Activated CD4-positive, alpha-beta memory T cell treated with anti-CD3 and anti-CD28 coated beads for 36 hours (primary cell): Measurements from ENCODE around the gene SKOR2. TPM values are rescaled to one million over a fixed set of nuclear protein-coding genes. Genes with fewer than 3 reads are reported as not detected.

ENCODE experiments used
- CTCF ChIA-PET: fragments of 350-600 bp; sonication (Branson Sonifier 250); formaldehyde crosslinking; loops from one replicate; lab custom pipeline; 2021; ENCODE audit warnings: antibody characterized with exemption, inconsistent platforms; lab: Charles Lee
- POLR2A ChIA-PET: fragments of 350-600 bp; sonication (Branson Sonifier 250); formaldehyde crosslinking; loops from one replicate; lab custom pipeline; 2021; ENCODE audit warnings: antibody characterized with exemption; lab: Charles Lee
- DNase-seq: peaks from one replicate; pipeline ENCODE4 v3.0.0-alpha.2; 2020
- H3K27ac Mint-ChIP-seq: one replicate; pipeline ENCODE4 v1.8.0; 2021; ENCODE audit warnings: mixed read lengths
- H3K27me3 Mint-ChIP-seq: one replicate; pipeline ENCODE4 v1.8.0; 2021; ENCODE audit warnings: mixed read lengths
- H3K36me3 Mint-ChIP-seq: one replicate; pipeline ENCODE4 v1.8.0; 2021; ENCODE audit warnings: mixed read lengths
- H3K4me1 Mint-ChIP-seq: one replicate; pipeline ENCODE4 v1.8.0; 2021; ENCODE audit warnings: low read depth, mixed read lengths
- H3K4me3 Mint-ChIP-seq: one replicate; pipeline ENCODE4 v1.8.0; 2021; ENCODE audit warnings: mild to moderate bottlenecking, mixed read lengths
- H3K9me3 Mint-ChIP-seq: one replicate; pipeline ENCODE4 v1.8.0; 2021; ENCODE audit warnings: mixed read lengths
- intact Hi-C: fragments of 100-400 bp; cut with micrococcal nuclease; formaldehyde crosslinking; loops from one replicate; pipeline ENCODE4 v1.15.1; 2023
- total RNA-seq, 2 experiments: library from RNA; stranded (reverse); gene quantifications; one replicate each; pipeline ENCODE4 v1.2.3, GENCODE V29; 2021

The SKOR2 gene
- total RNA-seq, 2 experiments from 2014 or later: not detected

DNA sequence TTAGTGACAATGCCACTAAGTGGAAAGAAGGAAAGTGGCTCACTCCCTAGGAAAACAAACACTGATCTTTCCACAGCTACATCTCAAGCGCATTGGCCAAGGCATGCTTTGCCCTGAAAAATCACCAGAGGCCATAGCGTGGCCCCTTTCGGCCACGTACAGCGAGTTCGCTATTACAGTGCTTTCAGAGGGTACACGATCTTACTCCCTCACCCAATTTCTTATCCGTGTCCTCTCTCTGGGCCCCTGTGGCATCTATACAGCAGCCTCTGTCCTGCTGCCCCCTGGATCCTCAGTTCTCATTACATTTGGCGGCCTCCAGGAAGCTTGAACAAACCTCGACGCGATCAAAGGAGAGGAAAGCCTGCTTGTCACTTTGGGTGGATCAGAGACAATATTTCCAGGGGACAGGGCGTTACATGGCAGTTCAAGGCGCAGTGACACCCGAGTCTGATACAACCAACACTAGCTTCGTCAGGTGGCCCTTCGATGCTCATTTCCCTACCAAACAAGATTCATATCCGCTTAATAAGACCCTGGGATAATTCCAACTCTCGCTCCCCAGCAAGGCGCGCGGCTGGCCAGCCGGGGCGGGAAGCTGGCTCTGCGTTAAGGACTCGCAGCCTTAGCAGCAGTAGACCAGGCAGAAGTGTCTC is 941 bp downstream of the SKOR2 start:
- H3K4me3 Mint-ChIP-seq: no peak overlapping the region
- ChIA-PET POLR2A (no interaction called here), CTCF (no interaction called here)
- peaks cover 12% of the 10 kb centered on the region for H3K36me3 Mint-ChIP-seq
- intact Hi-C loops: no loop called here
- peaks cover 14% of the 10 kb centered on the region for H3K4me1 Mint-ChIP-seq
- no peak for DNase-seq
- H3K9me3 Mint-ChIP-seq: no peaks in the 10 kb centered on the region
- no peak overlapping the region for H3K27ac Mint-ChIP-seq
- H3K27me3 Mint-ChIP-seq: peaks cover 68% of the 10 kb centered on the region

DNA sequence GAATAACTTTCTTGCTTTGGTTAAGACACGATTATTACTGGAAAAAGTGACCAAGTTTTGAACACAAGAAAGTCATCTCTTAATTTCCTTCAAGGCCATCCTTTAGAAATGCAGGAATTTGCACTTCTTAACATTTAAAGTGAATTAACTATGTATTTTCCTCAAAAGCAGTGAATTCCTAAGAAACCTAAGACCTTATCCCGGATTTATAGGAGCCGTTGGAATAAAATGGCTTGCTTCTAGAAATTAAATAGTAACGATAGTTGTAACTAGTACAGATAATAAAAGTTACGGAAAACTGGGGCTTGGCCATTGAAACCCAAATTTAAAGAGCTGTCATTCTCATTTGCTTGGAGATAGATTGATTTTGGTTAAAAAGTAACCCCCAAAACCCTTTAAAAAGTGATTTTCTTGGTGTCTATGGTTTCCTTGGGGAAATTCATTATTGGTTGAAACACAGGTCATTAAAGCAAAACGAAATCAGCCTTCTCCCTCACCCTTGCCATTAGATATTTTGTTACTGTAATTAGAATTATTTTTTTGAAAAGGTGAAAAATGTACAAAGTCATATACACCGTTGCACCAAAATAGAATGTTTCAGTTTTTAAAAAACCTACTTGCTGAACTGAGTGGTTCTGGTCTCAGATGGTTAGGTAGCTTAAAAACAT is 2.0 kb downstream of the SKOR2 start:
- no peak for DNase-seq
- Mint-ChIP-seq H3K4me1 (peaks cover 14% of the 10 kb centered on the region), H3K27ac (no peak overlapping the region), H3K9me3 (no peaks in the 10 kb centered on the region), H3K27me3 (peaks cover 68% of the 10 kb centered on the region), H3K36me3 (peaks cover 8% of the 10 kb centered on the region), H3K4me3 (no peak overlapping the region)
- intact Hi-C loops: no loop called here
- POLR2A ChIA-PET: no interaction called here
- CTCF ChIA-PET: no interaction called here

DNA sequence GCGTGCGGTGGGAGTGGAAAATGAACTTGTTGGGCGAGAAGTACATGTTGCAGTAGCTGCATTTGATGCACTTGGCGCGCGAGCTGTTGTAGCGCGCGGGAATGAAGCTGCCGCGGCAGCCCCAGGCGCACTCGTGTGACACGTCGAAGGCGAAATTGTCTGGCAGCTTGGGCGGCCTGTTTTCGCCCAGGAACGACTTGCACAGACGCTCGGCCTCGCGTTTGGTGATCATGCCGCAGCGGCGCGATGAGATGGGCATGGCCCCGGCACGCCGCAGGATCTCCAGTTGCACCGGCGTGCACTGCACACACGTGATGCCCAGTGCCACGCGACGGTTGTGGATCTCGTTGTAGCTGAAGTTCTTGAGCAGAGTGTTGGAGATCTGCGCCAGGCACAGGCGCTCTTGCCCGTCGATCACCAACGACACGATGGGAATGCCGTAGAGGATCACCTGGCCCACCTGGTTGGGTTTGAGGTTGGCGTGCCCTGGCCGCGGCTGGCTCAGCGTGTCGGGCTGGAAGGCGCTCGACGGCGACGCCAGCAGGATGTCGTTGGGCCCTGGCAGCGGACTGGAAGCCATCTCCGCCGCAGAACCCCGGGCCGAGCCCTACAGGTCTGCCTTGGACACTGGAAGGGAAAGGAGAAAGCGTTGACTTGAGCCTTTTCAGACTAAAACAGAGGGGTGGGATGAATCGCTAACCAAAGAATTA is 2.7 kb downstream of the SKOR2 start:
- DNase-seq: no peak
- Mint-ChIP-seq H3K27me3 (peaks cover 68% of the 10 kb centered on the region), H3K36me3 (peaks cover 8% of the 10 kb centered on the region), H3K4me3 (peak overlapping the region; percentile 18), H3K27ac (peak overlapping the region; percentile 25), H3K4me1 (peaks cover 14% of the 10 kb centered on the region), H3K9me3 (no peaks in the 10 kb centered on the region)
- intact Hi-C loops: no loop called here
- CTCF ChIA-PET: interaction anchor here (2.3 kb wide), 1 partner anchor 13 kb away, joined by 7 read pairs; no protein-coding TSS in a partner anchor
- POLR2A ChIA-PET: no interaction called here

DNA sequence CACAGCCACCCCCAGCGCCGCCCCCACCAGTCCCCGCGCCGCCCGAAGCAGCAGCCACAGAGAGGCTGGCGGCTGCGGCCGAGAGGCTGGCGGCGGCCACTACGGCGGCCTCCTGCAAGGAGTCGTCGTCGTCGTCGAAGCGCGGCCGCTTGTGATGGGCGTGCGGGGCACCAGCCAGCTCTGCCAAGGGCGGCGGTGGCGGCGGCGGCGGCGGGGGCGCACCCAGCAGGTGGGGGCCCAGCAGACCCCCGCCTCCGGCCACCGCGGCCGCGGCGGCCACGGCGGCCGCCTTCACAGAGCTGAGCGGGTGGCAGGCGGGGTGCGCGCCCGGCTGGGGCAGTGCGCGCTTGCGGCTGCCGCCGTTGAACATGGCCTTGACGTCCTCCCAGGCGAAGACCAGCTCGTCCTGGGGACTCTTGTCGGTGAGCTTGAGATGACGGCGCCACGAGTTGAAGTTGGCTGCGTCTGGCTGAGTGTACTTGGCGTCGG is 3.3 kb downstream of the SKOR2 start:
- ChIA-PET POLR2A (no interaction called here), CTCF (interaction anchor here (2.3 kb wide), 1 partner anchor 14 kb away, joined by 7 read pairs; no protein-coding TSS in a partner anchor)
- H3K9me3 Mint-ChIP-seq: no peaks in the 10 kb centered on the region
- peaks cover 62% of the 10 kb centered on the region for H3K27me3 Mint-ChIP-seq
- intact Hi-C loops: no loop called here
- peaks cover 14% of the 10 kb centered on the region for H3K4me1 Mint-ChIP-seq
- no peak for DNase-seq
- peak overlapping the region; percentile 25 for H3K27ac Mint-ChIP-seq
- H3K4me3 Mint-ChIP-seq: peak overlapping the region; percentile 18
- H3K36me3 Mint-ChIP-seq: peaks cover 8% of the 10 kb centered on the region

DNA sequence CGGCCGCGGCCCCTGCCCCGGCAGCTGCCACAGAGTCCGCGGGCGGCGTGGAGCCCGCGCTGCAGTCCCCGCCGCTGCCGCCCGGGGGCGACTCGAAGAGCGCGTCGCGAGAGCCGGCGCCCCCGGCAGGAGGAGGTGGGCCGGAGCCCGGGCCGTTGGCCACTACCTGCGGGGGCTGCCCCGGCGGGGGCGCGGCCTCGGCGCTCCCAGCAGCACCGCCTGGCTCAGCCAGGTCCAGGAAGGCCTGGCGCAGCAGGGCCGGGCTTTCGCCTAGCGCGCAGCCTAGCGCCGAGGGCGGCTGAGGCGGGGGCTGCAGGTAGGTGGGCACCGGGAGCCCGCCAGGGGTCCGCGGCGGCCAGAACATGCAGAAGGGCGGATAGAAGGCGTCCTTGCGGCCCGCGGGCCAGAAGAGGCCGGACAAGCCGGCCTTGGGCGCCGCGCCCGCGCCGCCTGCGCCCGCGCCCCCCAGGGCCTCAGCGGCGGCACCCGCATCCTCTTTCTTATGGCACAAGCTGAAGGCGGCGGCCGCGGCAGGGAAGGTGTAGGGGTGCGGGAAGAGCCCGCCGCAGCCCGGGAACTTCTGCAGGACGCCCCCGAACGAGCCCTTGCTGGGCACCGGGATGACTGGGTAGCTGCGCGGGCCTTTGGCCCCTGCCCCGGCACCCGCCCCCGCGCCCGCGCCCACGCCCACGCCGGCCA is 3.9 kb downstream of the SKOR2 start:
- H3K36me3 Mint-ChIP-seq: peaks cover 8% of the 10 kb centered on the region
- ChIA-PET POLR2A (interaction anchor here (0.6 kb wide), 1 partner anchor 656 kb away, joined by 3 read pairs; no protein-coding TSS in a partner anchor), CTCF (interaction anchor here (0.7 to 2.3 kb wide), 2 partner anchors 11 to 14 kb away, joined by 3 to 7 read pairs; no protein-coding TSS in a partner anchor)
- H3K9me3 Mint-ChIP-seq: no peaks in the 10 kb centered on the region
- intact Hi-C loops: no loop called here
- no peak overlapping the region for H3K27ac Mint-ChIP-seq
- no peak for DNase-seq
- no peak overlapping the region for H3K4me3 Mint-ChIP-seq
- peaks cover 59% of the 10 kb centered on the region for H3K27me3 Mint-ChIP-seq
- H3K4me1 Mint-ChIP-seq: peaks cover 14% of the 10 kb centered on the region

DNA sequence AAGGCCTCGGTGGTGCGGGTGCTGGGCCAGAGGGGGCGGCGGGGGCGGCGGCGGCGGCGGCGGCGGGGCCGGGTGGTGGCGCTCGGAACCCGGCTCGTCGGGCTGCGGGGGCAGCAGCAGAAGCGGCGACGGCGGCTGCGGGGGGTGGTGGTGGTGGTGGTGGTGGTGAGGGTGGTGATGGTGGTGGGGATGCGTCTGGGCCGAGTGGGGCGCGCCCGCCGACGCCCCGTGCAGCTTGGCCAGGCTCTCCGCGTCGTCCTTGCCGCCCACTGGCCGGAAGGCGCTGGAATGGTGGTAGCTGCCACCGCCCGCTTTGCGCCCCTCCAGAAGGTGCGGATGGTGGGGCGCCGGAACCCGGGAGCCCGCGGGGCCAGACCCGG is 4.4 kb downstream of the SKOR2 start:
- H3K4me1 Mint-ChIP-seq: peaks cover 14% of the 10 kb centered on the region
- ChIA-PET CTCF (interaction anchor here (0.6 to 2.3 kb wide), 3 partner anchors 10 to 32 kb away, joined by 3 to 7 read pairs (median 3); no protein-coding TSS in a partner anchor), POLR2A (no interaction called here)
- no peak overlapping the region for H3K27ac Mint-ChIP-seq
- intact Hi-C loops: no loop called here
- DNase-seq: no peak
- H3K4me3 Mint-ChIP-seq: no peak overlapping the region
- H3K36me3 Mint-ChIP-seq: peaks cover 8% of the 10 kb centered on the region
- H3K9me3 Mint-ChIP-seq: no peaks in the 10 kb centered on the region
- H3K27me3 Mint-ChIP-seq: peaks cover 53% of the 10 kb centered on the region

DNA sequence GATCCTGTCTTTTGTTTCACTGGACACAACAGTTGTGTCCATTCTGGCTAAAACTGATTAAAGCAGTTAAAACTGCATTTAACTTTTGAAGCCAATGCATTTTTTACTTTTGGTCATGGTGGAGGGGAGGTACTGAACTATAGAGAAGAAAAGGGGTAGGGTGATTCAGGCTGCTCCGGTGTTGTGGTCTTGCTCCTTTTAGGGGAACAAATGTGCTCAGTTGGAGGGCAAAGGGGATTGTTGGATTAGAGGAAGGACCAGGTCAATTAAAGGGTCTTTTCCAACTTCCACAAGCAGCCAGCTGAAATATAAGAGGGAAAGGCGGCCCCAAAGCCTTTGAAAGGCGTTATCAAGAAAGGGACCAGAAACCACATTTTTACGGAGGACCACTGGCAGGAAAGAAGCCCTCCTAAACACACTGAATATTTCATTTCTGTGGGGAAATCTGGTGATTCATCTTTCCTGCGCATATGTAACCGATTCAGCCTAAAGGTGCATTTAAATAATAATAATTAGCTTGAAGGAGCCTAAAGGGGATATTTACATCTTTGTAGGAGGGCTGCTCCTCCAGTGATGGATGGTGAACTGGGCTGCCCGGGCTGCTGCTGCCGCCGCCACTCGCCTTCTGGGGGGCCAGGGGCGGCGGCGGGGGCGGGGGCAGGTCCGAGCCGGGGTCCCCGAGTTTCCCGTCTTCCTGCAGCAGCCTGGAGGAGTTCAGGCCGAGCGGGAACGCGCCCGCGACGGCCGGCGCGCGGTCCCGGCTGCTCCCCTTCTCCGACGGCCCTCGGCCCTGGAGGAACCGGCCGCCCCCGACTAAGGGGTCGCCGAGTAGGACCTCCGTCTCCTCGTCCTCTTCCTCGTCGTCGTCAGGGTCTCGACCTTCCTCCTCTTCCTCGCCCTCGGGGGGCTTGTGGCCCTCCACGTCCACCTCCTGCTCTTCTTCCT is 5.2 kb downstream of the SKOR2 start:
- ChIA-PET CTCF (interaction anchor here (0.6 to 2.3 kb wide), 3 partner anchors 10 to 32 kb away, joined by 3 to 7 read pairs (median 3); no protein-coding TSS in a partner anchor), POLR2A (no interaction called here)
- H3K27ac Mint-ChIP-seq: no peak overlapping the region
- H3K4me3 Mint-ChIP-seq: no peak overlapping the region
- H3K9me3 Mint-ChIP-seq: no peaks in the 10 kb centered on the region
- H3K36me3 Mint-ChIP-seq: peaks cover 8% of the 10 kb centered on the region
- H3K4me1 Mint-ChIP-seq: peaks cover 11% of the 10 kb centered on the region
- no peak for DNase-seq
- H3K27me3 Mint-ChIP-seq: peaks cover 50% of the 10 kb centered on the region
- intact Hi-C loops: no loop called here

DNA sequence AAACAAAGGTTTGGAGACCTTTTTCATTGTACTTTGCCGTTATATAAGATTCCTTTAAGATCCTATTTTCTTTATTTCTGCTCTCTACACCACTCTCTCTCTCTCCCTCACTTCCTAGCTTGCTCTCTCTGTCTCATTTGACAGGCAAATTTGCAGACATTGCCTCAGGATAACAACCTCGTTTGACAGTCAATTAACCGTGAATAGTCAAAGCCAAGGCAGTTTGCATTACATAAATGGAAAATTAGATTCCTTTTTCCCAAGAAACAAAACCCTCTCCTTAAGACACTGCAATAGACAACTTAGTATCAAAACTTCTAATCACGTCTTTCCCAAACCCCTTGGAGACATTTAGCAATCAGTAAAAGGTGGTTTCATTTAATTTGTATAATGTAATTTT is 7.4 kb downstream of the SKOR2 start:
- ChIA-PET POLR2A (no interaction called here), CTCF (no interaction called here)
- Mint-ChIP-seq H3K27me3 (peaks cover 40% of the 10 kb centered on the region), H3K36me3 (peaks cover 8% of the 10 kb centered on the region), H3K27ac (no peak overlapping the region), H3K4me1 (peaks cover 6% of the 10 kb centered on the region), H3K9me3 (no peaks in the 10 kb centered on the region), H3K4me3 (no peak overlapping the region)
- intact Hi-C loops: no loop called here
- no peak for DNase-seq

DNA sequence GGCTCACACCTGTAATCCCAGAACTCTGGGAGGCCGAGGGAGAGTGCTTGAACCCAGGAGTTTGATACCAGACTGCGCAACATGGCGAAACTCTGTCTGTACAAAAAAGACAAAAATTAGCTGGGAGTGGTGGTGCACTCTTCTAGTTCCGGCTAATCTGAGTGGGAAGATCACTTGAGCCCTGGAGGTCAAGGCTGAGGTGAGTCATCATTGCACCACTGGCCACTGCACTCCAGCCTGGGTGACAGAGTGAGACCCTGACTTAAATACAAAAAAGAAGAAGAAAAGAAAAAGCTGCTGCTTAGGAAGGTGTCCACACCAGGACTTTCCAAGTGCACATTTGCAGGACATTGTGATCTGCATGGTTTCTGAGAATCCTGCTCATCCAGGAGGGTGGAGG is 16.4 kb downstream of the SKOR2 start:
- Mint-ChIP-seq H3K27me3 (peaks cover 23% of the 10 kb centered on the region), H3K4me1 (no peaks in the 10 kb centered on the region), H3K4me3 (no peak overlapping the region), H3K36me3 (no peaks in the 10 kb centered on the region), H3K9me3 (no peaks in the 10 kb centered on the region), H3K27ac (no peak overlapping the region)
- no peak for DNase-seq
- intact Hi-C loops: no loop called here
- POLR2A ChIA-PET: no interaction called here
- CTCF ChIA-PET: interaction anchor here (0.6 kb wide), 1 partner anchor 30 kb away, joined by 3 read pairs; no protein-coding TSS in a partner anchor

DNA sequence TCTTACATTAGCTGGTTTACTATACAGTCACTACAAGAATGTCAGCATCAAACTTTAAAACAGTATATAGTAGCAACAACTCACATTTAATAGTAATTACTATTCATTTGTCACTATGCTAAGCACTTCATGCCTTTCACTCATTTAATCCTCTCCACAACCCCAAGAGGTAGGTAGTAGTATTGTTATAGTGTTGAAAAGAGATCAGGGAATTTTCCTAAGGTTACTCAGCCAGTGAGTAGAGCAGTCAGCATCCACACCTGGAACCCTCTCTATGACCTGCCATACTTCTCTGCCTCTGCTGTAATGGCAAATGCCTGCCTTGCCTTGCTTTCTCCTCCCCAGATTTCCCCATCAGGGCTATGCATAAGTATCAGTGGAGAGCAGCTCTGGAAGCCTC is 24.8 kb downstream of the SKOR2 start:
- Mint-ChIP-seq H3K4me1 (no peaks in the 10 kb centered on the region), H3K9me3 (no peaks in the 10 kb centered on the region), H3K27ac (no peak overlapping the region), H3K4me3 (no peak overlapping the region), H3K36me3 (no peaks in the 10 kb centered on the region), H3K27me3 (peaks cover 22% of the 10 kb centered on the region)
- ChIA-PET CTCF (no interaction called here), POLR2A (no interaction called here)
- intact Hi-C loops: no loop called here
- DNase-seq: no peak
